ENCODE results near the gene STH.
A peak's percentile ranks its signal among the peaks of the same experiment; 100 is the strongest.
"Not testable (repeated sequence)": the region's sequence is repeated elsewhere in the genome, so short reads cannot be mapped to it uniquely, and the experiment has no call there.

Gene STH

DNA sequence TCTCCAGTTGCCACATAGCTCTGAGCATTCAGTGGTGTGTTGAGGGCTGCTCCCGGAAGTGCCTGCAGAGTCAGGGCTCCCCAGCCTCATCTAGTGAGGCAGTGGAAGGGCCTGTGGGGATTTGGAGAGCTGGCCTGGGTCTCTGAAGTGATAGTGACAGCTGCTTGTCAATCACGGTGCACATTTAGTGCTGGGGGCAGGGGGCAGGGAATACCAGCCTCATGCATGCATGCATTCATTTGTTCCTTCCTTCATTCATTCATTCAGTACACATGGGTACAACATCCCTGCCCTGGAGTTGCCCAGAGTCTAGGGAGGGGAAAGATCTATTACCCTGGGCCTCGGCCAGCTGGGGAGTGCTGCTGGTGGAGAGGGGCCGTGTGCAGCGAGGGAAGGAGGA, 11.3 kb upstream of the STH start:
- DNase-seq = no peak

DNA sequence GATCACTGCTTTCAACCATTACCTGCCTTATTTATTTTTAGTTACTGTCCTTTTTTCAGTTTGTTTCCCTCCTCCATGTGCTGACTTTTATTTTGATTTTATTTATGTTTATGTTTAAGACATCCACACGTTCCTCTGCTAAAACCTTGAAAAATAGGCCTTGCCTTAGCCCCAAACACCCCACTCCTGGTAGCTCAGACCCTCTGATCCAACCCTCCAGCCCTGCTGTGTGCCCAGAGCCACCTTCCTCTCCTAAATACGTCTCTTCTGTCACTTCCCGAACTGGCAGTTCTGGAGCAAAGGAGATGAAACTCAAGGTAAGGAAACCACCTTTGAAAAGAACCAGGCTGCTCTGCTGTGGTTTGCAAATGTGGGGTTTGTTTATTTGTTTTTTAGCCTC, 9.3 kb upstream of the STH start:
- DNase-seq = no peak

DNA sequence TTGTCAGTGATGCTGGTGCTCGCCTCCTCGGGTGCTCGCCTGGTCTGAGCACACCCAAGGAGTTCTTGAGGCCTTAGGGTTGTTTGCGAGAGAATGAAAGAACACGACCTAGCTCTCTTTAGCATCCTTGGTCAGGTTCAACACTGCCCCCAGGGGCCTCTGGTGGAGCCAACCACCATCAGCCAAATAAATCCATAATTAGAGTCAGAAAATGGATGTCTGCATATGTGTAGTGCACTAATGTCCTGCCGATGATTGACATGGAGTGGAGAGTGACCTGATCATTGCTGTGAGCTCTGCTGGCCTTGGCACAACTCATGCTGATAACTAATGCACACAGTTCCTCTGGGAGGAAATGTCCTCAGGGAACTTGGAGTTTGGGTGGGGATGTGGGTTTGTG, 8.2 kb upstream of the STH start:
- DNase-seq = no peak

DNA sequence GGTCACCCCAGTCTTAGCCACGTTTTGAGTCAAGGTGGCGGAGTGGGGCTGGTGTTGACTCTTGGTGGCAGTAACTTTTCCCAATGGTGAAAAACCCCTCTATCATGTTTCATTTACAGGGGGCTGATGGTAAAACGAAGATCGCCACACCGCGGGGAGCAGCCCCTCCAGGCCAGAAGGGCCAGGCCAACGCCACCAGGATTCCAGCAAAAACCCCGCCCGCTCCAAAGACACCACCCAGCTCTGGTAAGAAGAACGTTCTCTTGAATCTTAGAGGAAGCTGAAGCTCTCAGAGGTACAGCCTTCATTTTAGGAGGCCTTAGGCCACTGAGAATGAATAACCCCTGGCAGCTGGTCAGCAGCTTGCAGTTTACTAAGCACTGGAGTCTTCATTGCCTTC, 7.7 kb upstream of the STH start:
- DNase-seq = no peak

DNA sequence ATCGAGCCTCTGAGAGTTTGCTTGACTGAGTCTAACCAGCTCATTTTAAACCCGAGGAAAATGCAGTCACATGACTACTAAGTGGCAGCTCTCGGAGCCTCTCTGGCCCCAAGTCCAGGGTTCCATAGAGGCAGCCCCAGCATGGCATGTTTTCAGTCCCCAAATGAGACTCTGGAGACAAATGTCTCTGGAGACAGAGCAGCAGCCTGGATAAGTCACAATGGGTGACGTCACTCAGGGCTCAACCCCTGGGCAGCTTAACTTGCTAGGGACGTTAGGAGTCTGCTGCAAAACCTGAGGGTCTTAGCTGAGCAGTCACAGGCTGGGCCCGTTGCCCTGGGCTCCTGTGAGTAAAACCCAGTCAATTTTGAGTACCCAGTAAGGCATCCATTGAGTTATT, 6.9 kb upstream of the STH start:
- DNase-seq = no peak

DNA sequence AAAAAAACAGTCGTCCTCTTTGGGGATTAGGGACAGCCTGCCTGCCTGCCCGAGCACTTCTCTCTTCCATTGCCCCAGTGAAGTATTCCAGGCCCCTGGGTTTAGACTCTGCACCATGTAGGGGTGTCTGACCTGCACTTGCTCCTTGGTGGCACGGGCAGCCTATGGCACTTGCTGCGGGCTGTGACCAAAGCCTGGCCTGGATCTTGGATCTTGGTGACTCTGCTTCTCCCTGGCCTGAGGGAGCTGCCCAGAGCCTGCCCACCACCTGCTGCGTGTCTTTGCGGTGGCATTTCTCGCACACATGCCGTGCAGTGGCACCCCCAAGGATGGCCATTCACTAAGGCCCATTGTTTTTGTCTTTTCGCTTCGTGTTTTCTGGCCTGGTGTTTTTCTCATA, 6.1 kb upstream of the STH start:
- no peak for DNase-seq

DNA sequence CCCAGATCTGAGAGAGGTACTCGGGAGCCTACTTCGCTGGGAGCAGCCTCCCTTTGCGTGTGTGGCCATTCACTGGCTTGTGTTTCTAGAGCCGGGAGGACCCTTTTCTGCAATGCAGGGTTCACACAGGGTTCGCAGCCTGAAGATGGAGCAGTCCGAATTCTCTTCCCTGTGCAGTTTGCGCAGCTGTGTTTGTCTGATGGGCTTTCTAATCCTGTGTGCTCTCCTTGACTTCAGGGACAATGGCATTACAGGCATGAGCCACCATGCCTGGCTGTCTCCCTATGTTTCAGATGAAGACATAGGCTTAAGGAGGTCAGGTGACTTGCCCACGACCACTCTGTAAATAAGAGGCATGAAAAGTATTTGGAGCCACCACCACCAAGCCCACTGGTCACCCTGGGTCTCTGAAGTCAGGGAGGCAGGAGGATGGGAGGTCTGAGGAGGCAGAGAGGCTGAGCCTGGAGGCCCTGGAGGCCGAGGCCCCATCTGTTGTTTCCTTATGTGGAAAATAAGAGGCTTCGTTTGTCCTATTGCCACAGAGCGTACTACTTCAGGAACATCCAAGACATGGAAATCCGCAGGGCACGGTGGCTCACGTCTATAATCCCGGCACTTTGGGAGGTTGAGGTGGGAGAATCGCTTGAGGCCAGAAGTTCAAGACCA, 5.0 kb upstream of the STH start:
- no peak for DNase-seq

DNA sequence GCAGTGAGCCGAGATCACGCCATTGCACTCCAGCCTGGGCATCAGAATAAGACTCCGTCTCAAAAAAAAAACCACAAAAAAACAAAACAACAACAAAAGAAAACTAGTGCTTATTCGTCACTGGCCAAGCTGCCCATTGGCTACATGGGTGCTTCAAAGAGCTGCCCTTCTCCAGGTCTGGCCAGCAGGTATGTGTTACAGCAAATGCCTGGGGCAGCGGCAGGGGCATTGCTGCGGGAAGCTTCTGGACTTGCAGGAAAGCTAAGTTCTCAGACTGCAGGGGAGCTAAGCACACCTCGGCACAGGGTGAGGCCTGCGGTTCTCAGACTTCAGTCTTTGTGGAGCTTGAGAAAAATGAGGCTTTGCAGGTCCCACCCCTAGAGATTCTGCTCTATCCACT, 4.1 kb upstream of the STH start:
- no peak for DNase-seq

DNA sequence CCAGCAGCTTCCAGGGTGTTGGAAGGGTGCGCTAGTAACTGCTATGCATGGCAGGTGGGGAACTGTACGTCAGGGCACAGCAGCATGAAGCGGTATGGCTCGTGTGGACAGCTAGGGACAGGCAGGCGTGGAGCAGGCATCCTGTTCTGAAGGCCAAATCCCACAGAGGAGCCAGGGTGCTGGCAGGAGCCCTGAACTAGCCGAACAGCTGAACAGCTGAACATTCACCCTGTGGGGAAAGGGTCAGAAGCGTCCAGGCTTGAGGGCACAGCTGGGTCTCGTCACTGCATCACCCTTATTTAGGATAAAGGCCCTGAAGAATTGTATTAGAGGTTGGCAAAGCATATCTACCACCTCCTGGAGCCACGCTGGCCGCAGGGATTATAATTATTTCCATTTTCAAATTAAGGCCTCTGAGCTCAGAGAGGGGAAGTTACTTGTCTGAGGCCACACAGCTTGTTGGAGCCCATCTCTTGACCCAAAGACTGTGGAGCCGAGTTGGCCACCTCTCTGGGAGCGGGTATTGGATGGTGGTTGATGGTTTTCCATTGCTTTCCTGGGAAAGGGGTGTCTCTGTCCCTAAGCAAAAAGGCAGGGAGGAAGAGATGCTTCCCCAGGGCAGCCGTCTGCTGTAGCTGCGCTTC, 3.3 kb upstream of the STH start:
- DNase-seq = no peak

DNA sequence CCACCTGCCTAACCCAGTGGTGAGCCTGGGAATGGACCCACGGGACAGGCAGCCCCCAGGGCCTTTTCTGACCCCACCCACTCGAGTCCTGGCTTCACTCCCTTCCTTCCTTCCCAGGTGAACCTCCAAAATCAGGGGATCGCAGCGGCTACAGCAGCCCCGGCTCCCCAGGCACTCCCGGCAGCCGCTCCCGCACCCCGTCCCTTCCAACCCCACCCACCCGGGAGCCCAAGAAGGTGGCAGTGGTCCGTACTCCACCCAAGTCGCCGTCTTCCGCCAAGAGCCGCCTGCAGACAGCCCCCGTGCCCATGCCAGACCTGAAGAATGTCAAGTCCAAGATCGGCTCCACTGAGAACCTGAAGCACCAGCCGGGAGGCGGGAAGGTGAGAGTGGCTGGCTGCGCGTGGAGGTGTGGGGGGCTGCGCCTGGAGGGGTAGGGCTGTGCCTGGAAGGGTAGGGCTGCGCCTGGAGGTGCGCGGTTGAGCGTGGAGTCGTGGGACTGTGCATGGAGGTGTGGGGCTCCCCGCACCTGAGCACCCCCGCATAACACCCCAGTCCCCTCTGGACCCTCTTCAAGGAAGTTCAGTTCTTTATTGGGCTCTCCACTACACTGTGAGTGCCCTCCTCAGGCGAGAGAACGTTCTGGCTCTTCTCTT, 2.6 kb upstream of the STH start:
- no peak for DNase-seq

DNA sequence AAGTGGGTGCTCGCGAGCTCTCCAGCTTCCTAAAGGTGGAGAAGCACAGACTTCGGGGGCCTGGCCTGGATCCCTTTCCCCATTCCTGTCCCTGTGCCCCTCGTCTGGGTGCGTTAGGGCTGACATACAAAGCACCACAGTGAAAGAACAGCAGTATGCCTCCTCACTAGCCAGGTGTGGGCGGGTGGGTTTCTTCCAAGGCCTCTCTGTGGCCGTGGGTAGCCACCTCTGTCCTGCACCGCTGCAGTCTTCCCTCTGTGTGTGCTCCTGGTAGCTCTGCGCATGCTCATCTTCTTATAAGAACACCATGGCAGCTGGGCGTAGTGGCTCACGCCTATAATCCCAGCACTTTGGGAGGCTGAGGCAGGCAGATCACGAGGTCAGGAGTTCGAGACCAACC, 1.9 kb upstream of the STH start:
- DNase-seq = no peak

DNA sequence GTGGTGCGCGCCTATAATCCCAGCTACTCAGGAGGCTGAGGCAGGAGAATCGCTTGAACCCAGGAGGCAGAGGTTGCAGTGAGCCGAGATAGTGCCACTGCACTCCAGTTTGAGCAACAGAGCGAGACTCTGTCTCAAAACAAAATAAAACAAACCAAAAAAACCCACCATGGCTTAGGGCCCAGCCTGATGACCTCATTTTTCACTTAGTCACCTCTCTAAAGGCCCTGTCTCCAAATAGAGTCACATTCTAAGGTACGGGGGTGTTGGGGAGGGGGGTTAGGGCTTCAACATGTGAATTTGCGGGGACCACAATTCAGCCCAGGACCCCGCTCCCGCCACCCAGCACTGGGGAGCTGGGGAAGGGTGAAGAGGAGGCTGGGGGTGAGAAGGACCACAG, 1.4 kb upstream of the STH start:
- DNase-seq = no peak

DNA sequence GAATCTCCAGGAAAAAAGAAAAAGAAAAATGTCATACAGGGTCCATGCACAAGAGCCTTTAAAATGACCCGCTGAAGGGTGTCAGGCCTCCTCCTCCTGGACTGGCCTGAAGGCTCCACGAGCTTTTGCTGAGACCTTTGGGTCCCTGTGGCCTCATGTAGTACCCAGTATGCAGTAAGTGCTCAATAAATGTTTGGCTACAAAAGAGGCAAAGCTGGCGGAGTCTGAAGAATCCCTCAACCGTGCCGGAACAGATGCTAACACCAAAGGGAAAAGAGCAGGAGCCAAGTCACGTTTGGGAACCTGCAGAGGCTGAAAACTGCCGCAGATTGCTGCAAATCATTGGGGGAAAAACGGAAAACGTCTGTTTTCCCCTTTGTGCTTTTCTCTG, 845 bp downstream of the STH start:
- DNase-seq = no peak

DNA sequence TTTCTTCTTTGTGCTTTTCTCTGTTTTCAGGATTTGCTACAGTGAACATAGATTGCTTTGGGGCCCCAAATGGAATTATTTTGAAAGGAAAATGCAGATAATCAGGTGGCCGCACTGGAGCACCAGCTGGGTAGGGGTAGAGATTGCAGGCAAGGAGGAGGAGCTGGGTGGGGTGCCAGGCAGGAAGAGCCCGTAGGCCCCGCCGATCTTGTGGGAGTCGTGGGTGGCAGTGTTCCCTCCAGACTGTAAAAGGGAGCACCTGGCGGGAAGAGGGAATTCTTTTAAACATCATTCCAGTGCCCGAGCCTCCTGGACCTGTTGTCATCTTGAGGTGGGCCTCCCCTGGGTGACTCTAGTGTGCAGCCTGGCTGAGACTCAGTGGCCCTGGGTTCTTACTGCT, 1.2 kb downstream of the STH start:
- DNase-seq = no peak

DNA sequence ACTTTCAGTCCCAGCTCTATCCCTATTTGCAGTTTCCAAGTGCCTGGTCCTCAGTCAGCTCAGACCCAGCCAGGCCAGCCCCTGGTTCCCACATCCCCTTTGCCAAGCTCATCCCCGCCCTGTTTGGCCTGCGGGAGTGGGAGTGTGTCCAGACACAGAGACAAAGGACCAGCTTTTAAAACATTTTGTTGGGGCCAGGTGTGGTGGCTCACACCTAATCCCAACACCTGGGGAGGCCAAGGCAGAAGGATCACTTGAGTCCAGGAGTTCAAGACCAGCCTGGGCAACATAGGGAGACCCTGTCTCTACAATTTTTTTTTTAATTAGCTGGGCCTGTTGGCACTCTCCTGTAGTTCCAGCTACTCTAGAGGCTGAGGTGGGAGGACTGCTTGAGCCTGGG, 1.7 kb downstream of the STH start:
- no peak for DNase-seq

DNA sequence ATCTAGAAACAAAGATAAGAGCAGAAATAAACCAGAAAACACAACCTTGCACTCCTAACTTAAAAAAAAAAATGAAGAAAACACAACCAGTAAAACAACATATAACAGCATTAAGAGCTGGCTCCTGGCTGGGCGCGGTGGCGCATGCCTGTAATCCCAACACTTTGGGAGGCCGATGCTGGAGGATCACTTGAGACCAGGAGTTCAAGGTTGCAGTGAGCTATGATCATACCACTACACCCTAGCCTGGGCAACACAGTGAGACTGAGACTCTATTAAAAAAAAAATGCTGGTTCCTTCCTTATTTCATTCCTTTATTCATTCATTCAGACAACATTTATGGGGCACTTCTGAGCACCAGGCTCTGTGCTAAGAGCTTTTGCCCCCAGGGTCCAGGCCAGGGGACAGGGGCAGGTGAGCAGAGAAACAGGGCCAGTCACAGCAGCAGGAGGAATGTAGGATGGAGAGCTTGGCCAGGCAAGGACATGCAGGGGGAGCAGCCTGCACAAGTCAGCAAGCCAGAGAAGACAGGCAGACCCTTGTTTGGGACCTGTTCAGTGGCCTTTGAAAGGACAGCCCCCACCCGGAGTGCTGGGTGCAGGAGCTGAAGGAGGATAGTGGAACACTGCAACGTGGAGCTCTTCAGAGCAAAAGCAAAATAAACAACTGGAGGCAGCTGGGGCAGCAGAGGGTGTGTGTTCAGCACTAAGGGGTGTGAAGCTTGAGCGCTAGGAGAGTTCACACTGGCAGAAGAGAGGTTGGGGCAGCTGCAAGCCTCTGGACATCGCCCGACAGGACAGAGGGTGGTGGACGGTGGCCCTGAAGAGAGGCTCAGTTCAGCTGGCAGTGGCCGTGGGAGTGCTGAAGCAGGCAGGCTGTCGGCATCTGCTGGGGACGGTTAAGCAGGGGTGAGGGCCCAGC, 2.6 kb downstream of the STH start:
- no peak for DNase-seq

DNA sequence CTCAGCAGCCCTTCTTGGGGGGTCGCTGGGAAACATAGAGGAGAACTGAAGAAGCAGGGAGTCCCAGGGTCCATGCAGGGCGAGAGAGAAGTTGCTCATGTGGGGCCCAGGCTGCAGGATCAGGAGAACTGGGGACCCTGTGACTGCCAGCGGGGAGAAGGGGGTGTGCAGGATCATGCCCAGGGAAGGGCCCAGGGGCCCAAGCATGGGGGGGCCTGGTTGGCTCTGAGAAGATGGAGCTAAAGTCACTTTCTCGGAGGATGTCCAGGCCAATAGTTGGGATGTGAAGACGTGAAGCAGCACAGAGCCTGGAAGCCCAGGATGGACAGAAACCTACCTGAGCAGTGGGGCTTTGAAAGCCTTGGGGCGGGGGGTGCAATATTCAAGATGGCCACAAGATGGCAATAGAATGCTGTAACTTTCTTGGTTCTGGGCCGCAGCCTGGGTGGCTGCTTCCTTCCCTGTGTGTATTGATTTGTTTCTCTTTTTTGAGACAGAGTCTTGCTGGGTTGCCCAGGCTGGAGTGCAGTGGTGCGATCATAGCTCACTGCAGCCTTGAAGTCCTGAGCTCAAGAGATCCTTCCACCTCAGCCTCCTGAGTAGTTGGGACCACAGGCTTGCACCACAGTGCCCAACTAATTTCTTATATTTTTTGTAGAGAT, 3.4 kb downstream of the STH start:
- peak; percentile 62 for DNase-seq

DNA sequence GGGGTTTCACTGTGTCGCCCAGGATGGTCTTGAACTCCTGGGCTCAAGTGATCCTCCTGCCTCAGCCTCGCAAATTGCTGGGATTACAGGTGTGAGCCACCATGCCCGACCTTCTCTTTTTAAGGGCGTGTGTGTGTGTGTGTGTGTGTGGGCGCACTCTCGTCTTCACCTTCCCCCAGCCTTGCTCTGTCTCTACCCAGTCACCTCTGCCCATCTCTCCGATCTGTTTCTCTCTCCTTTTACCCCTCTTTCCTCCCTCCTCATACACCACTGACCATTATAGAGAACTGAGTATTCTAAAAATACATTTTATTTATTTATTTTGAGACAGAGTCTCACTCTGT, 3.9 kb downstream of the STH start:
- no peak for DNase-seq

DNA sequence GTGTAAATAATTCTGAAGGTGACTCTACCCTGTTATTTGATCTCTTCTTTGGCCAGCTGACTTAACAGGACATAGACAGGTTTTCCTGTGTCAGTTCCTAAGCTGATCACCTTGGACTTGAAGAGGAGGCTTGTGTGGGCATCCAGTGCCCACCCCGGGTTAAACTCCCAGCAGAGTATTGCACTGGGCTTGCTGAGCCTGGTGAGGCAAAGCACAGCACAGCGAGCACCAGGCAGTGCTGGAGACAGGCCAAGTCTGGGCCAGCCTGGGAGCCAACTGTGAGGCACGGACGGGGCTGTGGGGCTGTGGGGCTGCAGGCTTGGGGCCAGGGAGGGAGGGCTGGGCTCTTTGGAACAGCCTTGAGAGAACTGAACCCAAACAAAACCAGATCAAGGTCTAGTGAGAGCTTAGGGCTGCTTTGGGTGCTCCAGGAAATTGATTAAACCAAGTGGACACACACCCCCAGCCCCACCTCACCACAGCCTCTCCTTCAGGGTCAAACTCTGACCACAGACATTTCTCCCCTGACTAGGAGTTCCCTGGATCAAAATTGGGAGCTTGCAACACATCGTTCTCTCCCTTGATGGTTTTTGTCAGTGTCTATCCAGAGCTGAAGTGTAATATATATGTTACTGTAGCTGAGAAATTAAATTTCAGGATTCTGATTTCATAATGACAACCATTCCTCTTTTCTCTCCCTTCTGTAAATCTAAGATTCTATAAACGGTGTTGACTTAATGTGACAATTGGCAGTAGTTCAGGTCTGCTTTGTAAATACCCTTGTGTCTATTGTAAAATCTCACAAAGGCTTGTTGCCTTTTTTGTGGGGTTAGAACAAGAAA, 5.1 kb downstream of the STH start:
- DNase-seq = no peak

DNA sequence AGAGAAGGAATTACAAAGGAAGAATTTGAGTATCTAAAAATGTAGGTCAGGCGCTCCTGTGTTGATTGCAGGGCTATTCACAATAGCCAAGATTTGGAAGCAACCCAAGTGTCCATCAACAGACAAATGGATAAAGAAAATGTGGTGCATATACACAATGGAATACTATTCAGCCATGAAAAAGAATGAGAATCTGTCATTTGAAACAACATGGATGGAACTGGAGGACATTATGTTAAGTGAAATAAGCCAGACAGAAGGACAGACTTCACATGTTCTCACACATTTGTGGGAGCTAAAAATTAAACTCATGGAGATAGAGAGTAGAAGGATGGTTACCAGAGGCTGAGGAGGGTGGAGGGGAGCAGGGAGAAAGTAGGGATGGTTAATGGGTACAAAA, 7.0 kb downstream of the STH start:
- DNase-seq = not testable (repeated sequence)

DNA sequence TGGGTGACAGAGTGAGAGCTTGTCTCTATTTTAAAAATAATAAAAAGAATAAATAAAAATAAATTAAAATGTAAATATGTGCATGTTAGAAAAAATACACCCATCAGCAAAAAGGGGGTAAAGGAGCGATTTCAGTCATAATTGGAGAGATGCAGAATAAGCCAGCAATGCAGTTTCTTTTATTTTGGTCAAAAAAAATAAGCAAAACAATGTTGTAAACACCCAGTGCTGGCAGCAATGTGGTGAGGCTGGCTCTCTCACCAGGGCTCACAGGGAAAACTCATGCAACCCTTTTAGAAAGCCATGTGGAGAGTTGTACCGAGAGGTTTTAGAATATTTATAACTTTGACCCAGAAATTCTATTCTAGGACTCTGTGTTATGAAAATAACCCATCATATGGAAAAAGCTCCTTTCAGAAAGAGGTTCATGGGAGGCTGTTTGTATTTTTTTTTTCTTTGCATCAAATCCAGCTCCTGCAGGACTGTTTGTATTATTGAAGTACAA, 8.5 kb downstream of the STH start:
- DNase-seq = no peak

DNA sequence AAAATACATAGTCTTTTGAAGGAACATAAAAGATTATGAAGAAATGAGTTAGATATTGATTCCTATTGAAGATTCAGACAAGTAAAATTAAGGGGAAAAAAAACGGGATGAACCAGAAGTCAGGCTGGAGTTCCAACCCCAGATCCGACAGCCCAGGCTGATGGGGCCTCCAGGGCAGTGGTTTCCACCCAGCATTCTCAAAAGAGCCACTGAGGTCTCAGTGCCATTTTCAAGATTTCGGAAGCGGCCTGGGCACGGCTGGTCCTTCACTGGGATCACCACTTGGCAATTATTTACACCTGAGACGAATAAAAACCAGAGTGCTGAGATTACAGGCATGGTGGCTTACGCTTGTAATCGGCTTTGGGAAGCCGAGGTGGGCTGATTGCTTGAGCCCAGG, 9.5 kb downstream of the STH start:
- DNase-seq = no peak
